OCI-M2 (cell line): ENCODE measurements around the gene CNTN1.

Experiments used
- DNase-seq: peaks from one replicate; lab custom pipeline; 2025; ENCODE audit not compliant: unreplicated experiment; lab: John Stamatoyannopoulos, UW

CNTN1 gene

GRCh38 chr12:40768125-40768864 is 76.1 kb downstream of the CNTN1 start:
- no peak for DNase-seq

GRCh38 chr12:40769846-40770245 is 77.6 kb downstream of the CNTN1 start:
- no peak for DNase-seq

- DNase-seq: no peak
Observed at GRCh38 chr12:40770781-40771180, 78.5 kb downstream of the CNTN1 start.

GRCh38 chr12:40775661-40776060 is 83.4 kb downstream of the CNTN1 start:
- DNase-seq: no peak

GRCh38 chr12:40784102-40784501 is 91.9 kb downstream of the CNTN1 start:
- DNase-seq: no peak

GRCh38 chr12:40788276-40788675 is 96.0 kb downstream of the CNTN1 start:
- no peak for DNase-seq

- no peak for DNase-seq
Observed at GRCh38 chr12:40792792-40793386, 100.7 kb downstream of the CNTN1 start.

- no peak for DNase-seq
Observed at GRCh38 chr12:40793471-40793870, 101.2 kb downstream of the CNTN1 start.

- no peak for DNase-seq
Observed at GRCh38 chr12:40794087-40794486, 101.8 kb downstream of the CNTN1 start.

- no peak for DNase-seq
Observed at GRCh38 chr12:40801082-40801481, 108.8 kb downstream of the CNTN1 start.

- no peak for DNase-seq
Observed at GRCh38 chr12:40801861-40802260, 109.6 kb downstream of the CNTN1 start.

- no peak for DNase-seq
Observed at GRCh38 chr12:40802656-40803055, 110.4 kb downstream of the CNTN1 start.

- no peak for DNase-seq
Observed at GRCh38 chr12:40819436-40820108, 127.3 kb downstream of the CNTN1 start.

GRCh38 chr12:40820794-40821484 is 128.7 kb downstream of the CNTN1 start:
- no peak for DNase-seq

GRCh38 chr12:40825156-40825555 is 132.9 kb downstream of the CNTN1 start:
- DNase-seq: no peak

- no peak for DNase-seq
Observed at GRCh38 chr12:40827683-40828592, 135.7 kb downstream of the CNTN1 start.

GRCh38 chr12:40828593-40828990 is 136.4 kb downstream of the CNTN1 start:
- DNase-seq: no peak

- no peak for DNase-seq
Observed at GRCh38 chr12:40829738-40830144, 137.5 kb downstream of the CNTN1 start.

GRCh38 chr12:40831916-40832315 is 139.7 kb downstream of the CNTN1 start:
- no peak for DNase-seq

- DNase-seq: no peak
Observed at GRCh38 chr12:40832668-40833067, 140.4 kb downstream of the CNTN1 start.

- DNase-seq: no peak
Observed at GRCh38 chr12:40833818-40834217, 141.6 kb downstream of the CNTN1 start.
